ENCODE measurements around the gene ARID3B.
"Not testable (repeated sequence)": the region's sequence is repeated elsewhere in the genome, so short reads cannot be mapped to it uniquely, and the experiment has no call there.

ARID3B gene

DNA sequence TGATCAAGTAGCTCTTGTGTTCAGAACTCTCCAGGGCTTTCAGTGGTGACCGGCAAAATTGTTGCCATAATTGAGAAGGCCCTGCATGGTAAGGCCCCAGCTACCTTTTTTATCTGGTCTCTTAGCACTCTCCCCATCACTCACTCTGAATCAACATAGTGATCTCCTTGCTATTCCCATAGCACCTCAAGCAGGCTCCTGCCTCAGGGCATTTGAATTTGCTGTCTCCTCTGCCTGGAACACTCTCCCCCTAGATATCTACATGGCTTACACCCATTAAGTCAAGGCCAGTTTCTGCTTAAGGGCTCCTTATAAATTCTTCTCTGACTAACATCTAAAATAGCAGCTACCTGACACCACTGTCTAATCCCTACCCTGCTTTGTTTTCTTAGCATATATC, 3.3 kb upstream of the ARID3B start:
- DNase-seq, result no peak

DNA sequence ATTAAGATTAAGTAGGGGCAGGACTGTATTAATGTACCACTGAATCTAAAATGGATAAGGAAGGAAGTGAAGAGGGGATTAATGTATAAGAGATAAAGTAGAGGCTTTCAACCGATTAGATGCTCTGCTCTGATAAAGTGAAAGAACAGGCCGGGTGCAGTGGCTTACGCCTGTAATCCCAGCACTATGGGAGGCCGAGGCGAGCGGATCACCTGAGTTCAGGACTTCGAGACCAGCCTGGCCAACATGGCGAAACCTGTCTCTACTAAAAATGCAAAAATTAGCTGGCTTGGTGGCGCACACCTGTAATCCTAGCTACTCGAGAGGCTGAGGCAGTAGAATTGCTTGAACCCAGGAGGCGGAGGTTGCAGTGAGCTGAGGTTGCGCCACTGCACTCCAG, 1.5 kb upstream of the ARID3B start:
- not testable (repeated sequence) for DNase-seq

DNA sequence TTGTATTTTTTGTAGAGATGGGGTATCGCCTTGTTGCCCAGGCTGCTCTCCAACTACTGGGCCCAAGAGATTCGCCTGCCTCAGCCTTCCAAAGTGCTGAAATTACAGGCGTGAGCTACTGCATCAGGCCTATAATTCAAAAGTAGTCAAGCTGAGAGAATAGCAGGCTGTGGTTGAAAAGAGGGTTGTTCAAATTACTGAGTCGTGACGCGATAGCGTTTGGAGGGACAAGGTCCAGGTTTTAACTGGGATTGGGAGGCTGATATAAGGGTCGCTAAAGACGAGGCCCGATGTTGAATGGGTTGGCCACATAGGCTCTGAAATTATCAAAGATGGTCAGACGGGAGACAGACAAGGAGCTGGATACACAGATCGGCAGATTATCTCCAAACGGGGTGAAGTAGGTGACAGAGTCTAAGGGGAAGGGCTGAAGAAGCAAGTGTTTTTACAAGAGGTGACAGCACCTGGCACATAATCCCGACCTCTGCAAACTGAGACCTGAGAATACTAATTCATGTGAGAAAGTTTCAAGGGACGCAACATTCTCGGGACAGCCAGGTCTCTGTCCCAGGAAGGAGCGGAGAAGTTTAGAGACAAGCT, 759 bp upstream of the ARID3B start:
- DNase-seq, result no peak

DNA sequence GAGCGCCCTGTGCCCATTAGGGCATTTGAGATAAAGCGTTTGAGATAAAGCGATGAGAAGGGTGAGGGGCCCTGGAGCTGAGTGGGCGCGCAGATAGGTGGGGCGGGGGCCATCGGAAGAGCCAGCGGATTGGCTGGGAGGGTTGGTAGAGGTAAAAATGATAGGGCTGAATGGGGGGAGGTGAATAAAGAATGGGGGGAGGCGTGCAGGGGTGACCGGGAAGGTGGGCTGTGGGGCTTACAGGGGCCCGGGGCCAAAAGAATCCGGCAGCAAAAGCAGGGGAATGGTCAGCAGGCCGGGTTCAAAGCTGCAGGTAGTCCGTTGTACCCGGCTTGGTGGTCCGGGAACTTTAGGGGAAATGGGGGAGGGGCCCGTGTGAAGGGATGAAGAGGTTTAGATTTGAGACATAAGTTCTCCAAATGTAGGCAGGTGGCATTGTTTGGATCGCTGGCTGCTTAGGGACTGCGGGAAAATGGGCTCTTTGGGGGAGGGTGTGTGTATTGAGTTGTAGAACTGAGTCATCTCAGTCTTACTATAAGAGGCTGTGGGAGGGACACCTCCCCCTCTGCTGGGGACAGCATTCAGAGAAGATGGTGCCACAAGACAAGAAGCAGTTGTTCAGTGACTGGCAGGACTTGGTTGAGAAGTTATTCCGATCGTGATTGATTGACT, 610 bp downstream of the ARID3B start:
- peak; percentile 47 for DNase-seq

DNA sequence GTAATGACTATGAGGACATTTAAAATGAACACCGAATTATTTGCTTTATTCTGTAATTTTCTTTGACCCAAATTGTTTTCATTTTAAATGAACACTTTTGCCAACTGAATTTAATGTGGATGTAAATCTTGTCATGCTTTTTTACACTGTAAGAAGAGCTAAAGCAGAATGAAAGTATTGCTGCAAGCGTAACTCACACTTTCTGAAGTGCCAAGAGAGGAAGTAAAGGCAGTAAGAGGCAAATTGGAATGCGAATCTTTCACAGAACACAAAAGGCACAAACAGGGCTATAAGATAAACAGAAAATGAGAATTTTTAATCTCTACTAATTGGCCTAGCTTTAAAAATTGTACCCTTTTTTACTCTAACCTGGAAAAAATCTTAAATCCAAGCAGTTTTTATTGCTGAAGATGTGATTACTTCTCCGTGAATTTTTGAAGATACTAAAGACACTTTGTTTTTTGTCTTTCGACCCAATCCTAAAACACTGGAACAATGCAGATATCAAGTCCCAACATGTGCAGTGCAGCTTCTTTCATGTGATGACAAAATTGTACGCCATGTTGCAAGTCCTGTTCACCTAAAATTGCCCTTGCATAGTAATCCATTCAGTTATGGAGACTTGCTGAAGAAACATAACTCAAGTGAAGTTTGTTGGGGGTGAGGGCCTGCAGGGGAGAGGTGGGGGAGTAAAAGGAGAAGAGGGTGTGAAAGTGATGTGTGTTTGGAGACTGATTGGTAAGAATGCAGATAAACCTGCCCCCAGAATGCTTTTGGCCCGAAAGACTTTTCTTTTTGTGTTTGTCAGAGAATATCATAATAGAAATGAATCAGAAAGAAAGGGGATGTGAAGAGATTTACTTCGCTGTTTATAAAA, 1.4 kb downstream of the ARID3B start:
- DNase-seq, result no peak

DNA sequence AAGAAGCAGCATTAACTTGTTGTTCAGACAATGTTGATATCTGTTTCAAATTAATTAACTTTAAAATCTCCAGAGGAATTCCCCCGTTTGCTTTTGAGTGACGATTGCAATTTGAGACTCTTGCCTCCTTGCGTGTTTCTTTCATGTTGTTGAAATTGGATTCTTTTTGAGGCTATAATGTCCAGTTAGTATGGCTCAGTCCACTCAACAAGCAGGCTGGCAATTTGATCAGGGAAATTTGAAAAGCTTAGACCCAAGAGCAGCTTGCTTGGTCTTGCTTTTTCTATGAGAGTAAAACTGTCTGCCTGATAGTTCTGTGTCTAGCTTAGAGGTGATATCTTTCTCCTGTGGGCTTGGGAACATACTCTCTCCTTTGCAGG, 2.0 kb downstream of the ARID3B start:
- no peak for DNase-seq

DNA sequence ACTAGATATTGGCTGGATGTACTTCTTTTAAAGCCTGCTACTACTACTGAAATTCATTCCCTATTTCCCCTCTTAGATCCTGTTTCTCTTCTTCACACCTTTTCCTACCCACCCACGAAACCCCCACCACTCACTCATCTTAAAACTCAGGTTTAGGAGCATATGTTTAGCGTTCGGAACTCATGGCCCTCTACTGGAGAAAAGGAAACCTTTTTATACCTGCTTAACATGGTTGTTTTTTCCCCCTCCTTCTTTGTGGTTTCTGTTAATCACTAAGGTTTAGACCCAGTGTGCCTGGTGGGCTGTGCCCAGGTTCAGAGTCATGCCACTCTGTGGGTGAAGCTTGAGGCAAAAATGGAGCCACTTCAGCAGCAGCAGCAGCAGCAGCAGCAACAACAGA, 2.6 kb downstream of the ARID3B start:
- peak; percentile 22 for DNase-seq

DNA sequence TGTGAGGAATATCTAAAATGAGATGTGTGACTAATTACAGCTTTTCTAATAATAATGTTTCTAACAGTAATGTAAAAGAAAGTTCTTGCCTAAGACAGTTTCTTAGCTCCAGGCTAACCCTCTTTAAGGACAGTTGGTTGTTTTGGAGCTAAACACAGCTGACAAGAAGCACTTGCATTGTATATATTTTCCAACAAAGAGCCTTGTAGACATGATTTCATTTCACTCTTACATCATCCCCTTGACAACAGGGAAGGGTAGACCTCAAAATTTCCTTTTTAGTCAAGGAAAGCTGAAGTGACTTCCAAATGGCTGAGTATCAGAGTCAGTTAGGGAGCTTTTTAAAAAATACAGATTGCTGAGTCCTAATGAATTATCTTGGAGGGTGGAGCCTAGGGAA, 4.1 kb downstream of the ARID3B start:
- no peak for DNase-seq

DNA sequence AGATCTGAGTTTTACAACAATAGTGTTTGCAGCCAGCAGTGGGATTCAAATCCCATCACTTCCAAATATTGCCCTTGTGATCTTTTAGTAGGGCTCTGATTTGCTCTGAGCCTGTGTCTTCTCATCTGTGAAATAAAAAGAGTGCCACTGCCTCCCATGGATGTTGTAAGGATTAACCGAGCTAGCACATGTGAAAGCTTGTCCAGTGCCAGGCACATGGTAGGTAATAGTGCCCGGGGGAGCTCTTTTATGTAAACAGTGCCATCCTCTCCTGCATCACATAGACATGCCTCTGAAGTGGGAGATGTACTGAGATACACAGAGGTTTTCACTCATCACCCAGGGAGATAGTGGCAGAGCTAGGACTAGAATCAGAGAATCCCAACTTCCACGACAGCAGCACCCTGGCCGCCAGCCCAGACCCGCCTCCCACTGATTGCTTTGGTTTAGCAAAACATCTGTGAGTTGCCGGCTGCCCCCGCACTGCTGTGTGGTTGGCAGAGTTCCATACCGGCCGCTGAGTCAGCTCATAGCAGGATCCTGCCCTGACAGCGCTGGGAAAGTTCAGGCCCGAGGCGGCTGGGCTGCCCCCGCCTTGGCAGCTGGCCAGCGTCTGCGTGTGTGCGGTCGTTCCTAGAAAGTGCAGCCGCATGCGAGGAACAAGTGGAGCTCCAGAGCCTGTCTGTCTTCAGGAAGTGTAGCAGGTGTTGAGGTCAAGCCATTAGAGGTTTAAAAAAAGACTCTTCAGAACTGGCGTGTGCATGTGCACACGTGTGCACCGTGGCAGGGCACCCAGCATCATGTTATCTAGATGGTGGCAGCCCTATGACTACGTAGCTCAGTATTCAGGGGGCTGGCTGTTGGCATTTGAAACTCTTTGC, 5.0 kb downstream of the ARID3B start:
- DNase-seq, result peak; percentile 80

DNA sequence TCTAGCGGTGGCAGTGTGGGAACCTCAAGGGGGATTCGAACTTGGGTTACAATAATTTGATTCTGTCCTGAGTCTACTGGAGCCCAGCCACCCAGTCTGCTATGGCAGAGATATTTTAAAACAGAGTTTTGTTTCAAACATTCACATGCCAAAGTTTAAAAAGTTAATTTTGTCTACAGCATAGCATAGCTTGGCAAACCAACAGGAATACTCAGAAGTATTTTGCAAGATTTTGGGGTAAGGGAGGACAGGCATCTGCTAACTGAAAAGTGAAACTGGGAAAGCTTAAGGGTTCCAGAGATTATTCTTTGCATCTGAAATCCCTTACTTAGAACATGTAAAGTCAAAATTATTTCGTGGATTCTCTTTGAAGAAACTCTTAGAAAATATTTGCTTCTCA, 6.6 kb downstream of the ARID3B start:
- DNase-seq, result no peak

DNA sequence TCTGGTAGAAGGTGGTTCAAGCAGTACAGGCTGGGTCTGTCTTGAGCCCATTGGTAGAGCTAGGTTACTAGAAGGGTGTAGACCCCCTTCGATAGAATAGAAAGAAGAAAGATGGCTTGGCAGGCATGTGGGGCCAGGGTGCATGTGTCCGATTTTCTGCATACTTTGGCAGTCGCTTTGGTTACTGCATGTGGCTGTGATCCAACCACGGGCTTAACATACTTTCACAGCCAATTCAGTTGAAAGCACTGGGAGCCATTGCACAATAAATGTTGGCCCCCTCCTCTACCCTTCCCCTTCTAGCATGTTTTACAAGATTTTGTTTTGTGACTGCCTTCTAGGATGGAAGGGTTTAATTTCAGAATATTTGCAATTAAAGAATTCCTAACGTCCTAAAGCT, 7.2 kb downstream of the ARID3B start:
- DNase-seq, result no peak

DNA sequence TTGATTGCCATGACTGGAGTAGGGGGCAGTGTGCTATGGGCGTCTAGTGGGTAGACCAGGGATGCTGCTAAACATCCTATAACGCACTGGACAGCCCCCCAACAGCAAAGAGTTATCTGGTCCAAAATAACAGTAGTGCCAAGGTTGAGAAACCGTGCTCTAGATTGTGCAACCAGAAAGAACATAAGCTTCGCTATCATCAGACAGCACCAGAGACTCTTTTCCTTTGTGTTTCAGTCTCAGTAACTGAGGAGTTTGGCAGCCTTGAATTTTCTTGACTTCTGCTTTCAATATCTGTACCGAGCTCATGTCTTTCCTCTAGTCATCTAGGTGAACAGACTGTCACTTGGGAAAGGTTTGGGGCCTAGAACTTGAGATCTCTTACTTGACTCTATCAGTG, 8.8 kb downstream of the ARID3B start:
- DNase-seq, result no peak

DNA sequence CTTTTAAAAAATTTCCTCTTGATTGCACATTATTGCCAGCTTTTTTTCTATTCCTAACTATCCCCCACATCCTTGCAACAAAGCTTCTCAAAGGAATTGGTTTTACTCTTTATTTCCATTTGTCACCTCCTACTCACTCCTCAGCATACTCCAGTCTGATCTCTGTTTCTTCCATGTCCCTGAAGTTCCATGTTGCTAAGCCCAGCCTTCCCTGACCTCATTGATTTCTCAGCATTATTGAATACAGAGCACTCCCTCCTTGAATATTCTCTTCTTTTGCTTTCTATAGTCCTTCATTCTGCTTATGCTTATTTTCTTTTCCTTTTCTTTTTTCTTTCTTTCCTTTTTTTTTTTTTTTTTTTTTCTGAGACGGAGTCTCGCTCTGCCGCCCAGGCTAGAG, 10.7 kb downstream of the ARID3B start:
- DNase-seq, result no peak

DNA sequence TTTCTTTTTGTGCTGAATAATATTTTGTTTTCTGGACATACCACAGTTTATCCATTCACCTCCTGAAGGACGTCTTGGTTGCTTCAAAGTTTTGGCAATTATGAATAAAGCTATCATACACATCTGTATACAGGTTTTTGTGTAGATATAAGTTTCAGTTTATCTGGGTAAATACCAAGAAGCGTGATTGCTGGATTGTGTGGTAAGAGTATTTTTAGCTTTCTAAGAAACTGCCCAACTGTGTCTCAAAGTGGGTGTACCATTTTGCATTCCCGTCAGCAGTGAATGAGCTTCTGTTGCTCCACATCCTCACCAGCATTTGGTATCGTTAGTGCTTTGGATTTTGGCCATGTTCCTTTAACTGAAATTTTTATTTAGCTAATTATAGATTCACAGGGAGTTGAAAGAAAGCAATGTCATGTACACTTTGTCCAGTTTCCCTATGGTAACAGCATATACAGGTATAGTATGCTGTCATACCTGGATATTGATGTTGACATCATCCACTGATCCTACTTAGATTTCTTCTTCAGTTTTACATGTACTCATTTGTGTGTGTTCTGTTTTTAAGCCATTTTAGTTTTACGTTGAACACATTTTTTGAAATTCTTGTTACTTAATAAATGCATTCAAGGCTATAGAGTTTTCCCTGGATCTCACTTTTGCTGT, 11.9 kb downstream of the ARID3B start:
- no peak for DNase-seq

DNA sequence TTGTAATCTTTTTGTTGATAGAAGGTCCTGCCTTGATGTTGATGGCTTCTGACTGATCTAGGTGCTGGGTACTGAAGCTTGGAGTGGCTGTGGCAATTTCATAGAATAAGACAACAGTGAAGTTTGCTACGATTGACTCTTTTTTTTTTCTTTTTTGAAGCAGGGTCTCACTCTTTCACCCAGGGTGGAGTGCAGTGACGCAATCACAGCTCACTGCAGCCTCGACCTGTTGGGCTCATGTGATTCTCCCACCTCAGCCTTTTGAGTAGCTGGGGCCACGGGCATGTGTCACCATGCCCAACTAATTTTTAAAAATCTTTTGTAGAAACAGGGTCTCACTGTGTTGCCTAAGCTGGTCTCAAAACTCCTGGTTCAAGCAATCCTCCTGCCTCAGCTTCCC, 14.2 kb downstream of the ARID3B start:
- DNase-seq, result no peak

DNA sequence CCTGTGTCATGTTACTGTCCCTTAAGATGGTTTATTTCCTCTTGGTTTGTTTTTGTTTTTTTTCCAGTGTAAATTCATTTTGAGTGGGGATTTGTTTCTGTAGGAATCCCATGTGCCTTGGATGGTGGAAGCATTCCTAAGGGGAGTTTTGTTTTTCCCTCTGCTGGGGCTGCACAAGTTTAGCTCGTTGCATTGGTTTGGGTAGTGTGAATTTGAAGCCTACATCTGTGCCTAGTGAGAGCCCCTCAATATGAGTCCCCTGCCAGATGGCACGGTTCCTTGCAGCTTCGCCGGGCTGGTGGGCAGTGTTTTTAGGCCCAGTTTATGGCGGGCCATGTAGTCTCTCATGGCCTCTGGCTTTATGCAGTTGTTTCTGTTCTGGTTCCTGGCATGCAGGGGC, 17.7 kb downstream of the ARID3B start:
- DNase-seq, result no peak

DNA sequence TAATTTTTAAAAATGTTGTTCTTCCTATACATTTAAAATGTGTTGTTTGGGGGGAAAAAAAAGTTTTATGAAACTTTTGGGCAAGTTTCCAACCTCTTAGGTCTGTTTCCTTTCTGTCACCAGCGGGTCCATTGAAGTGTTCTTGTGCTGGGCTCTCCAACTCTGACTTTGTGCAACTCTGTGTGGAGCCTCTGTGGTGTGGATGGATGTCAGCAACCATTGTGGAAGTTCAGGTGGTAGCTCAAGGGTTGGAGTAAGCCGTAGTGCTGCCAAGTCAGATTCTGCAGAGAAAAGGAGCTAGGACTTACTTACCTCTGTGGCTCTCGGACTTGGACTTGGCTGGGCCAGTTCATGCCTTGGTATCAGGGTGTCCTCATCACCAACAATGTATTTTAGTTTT, 22.4 kb downstream of the ARID3B start:
- no peak for DNase-seq

DNA sequence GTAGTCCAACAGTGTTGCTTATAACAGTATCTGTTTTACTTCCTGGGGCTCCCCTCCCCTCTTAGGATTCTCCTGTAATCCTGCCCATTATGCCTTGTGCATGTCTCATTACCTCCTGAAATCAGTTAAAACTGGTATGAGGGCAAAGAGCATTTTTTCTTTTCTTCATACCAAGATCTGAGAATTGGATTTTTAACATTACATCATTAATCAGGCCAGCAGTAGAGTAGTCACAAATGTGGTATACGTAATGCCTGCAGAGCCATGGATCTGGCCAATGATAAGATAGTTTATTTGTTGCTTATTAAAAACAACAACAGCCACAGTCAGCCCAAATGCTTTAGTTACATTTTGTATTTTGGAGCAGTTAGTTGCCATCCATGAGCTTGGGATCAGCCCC, 23.2 kb downstream of the ARID3B start:
- no peak for DNase-seq

DNA sequence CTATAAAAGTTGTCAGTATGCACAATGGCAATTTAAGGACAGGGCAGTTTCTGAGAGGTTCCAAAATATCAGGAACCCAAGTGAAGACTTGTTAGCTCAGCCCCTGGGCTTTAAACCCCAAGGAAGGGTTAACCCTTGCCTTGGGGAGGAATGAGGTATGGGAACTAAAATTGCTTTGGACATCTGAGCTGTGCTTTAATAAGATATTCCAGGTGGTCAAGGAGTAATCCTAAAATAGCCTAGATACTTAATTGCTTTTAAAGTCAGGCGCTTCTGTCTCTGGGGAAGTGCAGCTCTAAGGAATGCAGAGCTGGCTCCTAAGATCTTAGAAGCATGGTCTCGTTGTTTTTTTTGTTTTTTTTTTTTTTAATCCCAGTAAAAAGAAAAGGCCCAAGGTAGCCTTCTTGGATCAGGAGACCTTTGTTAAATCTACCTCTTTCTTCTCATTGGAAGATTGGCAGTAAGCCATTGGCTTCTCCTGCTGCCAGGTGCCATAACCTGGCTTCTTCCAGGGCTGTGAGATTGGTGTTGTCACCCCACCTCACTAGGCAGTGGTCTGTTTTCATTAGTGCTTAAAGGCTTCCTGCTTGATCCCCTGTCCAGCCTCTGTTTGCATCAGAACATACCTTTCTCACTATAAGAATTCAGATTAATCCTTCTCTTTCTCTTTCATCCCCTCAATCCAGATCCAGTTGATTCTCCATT, 24.5 kb downstream of the ARID3B start:
- DNase-seq, result no peak

DNA sequence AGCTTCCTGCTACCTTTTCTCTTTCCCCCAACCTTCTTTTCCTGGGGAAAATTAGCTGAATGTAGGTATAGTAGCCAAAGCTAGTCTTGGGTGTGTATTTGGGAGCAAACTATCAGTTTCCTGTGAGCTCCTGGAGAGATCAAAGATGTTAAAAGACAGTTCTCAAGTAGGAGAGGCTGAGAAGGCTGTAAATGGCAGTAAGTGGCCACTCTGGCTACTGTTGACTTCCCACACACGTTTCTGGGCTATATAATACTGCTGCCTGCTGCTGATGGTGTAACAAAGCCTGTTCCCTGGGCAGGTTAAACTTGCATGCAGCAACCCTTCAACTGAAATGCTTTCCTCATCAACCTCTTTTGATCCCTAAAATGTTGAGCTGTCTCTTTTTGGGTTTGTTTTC, 27.6 kb downstream of the ARID3B start:
- no peak for DNase-seq

DNA sequence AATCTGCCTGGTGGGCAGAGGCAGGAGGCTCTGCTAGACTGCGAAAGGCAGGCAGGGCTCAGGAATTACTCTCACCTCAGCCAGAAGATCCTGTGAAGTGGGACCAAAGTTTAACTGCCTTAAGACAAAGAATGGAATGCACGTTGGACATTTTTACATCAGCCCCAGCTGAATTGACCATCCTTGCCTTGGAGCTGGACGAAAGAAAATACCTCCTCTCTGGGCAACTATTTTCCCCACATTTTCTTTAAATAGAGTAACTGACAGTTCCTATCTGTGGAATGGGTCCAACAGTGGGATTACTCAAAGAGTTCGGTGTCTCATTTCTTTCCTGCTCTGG, 28.7 kb downstream of the ARID3B start:
- DNase-seq, result no peak

DNA sequence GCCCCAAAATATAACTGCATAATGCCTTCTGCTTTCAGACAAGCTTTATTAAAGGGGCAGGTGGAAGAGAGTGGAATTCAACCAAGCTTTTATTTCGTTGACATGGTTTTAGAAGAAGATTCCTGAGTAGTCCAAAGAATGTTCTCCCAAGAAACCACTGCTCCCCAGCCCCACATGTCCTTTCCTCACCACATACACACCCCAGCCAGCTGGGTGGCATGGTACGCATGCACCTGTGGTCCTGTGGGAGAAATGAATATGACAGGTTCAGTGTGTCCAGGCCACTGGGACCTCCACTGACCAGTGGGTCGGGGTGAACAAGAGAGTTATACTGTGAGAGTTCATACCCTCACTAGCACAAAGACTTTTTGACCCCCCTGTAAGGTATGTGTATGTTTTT, 30.2 kb downstream of the ARID3B start:
- DNase-seq, result no peak

Data from activated CD4-positive, alpha-beta T cell treated with anti-CD3 and anti-CD28 coated beads for 1 hour (primary cell).